A673 (cell line): ENCODE results near the gene MMP14.

Source experiments
- CTCF ChIP-seq: fragments of 300-800, 200-600 bp; sonication (generic); conservative IDR thresholded peaks from 2 replicates; pipeline ENCODE4 v1.5.1; 2017; ENCODE audit warnings: low read depth, mild to moderate bottlenecking, antibody characterized with exemption, low read length, moderate library complexity, mixed read lengths
- EZH2 ChIP-seq: fragments of 200-600 bp; sonication (generic); IDR thresholded peaks from 2 replicates; pipeline ENCODE4 v1.6.1; 2017; ENCODE audit warnings: borderline replicate concordance, low read depth, mild to moderate bottlenecking, mixed read lengths, antibody characterized with exemption, low read length; ENCODE audit not compliant: poor library complexity, severe bottlenecking

GRCh38 chr14:22844221-22845102 lies 8.1 kb downstream of the MMP14 start:
- TF ChIP-seq CTCF, result no peak
- TF ChIP-seq EZH2, result no peak
